Brain microvascular endothelial cell (primary cell): ENCODE results near the gene VPS36.

Experiments used
- DNase-seq: peaks from one replicate; pipeline ENCODE4 v3.0.0-alpha.2; 2020
- H3K27ac ChIP-seq: fragments of 250-450 bp; sonication (Bioruptor Pico); 2 replicates; pipeline ENCODE4 v1.5.1; 2020; ENCODE audit warnings: mild to moderate bottlenecking, moderate library complexity
- H3K27me3 ChIP-seq: fragments of 250-450 bp; sonication (Bioruptor Pico); replicated peaks from 2 replicates; pipeline ENCODE4 v1.5.1; 2020; ENCODE audit warnings: mild to moderate bottlenecking
- H3K36me3 ChIP-seq: fragments of 250-450 bp; sonication (Bioruptor Pico); replicated peaks from 2 replicates; pipeline ENCODE4 v1.5.1; 2020; ENCODE audit warnings: mild to moderate bottlenecking
- H3K4me3 ChIP-seq: 2 replicates; pipeline ENCODE4 v1.5.1; 2011; ENCODE audit warnings: low read depth, mild to moderate bottlenecking, control low read depth, low read length, moderate library complexity
- CTCF ChIP-seq: IDR thresholded peaks from 2 replicates; pipeline ENCODE4 v1.5.1; 2011; ENCODE audit warnings: low read depth, mild to moderate bottlenecking, moderate library complexity, low read length, control low read depth, inconsistent platforms; ENCODE audit errors: missing control alignments
- in situ Hi-C: cut with HindIII; loops from 2 replicates; pipeline ENCODE4 v1.10.0; 2017; ENCODE audit warnings: low sequenced_read_pairs, low pct_ligation_motif_present

VPS36 gene

GRCh38 chr13:52393572-52394357 is 56.7 kb downstream of the VPS36 start:
- no peak for DNase-seq
- no peaks in the 10 kb centered on the region for H3K36me3 ChIP-seq
- no peak overlapping the region for H3K4me3 ChIP-seq
- H3K27me3 ChIP-seq = no peaks in the 10 kb centered on the region
- in situ Hi-C loops = no loop called here
- H3K27ac ChIP-seq = no peak overlapping the region
- TF ChIP-seq CTCF = no peak

DNA sequence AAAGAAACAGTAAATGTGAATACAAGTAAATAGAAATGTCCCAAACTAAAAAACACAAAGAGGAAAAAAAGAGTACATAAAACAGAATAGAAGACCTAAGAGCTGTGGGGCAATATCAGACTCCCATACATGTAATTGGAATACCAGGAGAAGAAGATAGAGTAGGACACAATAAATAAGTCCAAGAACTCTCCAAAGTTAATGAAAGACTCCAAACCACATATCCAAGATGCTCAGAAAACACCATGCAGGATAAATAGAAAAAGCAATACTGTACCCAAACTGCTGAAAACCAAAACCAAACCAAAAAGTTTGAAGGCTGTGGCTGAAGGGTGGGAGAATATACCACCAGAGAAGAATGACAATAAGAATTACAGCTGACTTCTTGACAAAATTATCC is 62.7 kb downstream of the VPS36 start:
- no peak for DNase-seq
- H3K36me3 ChIP-seq = no peaks in the 10 kb centered on the region
- H3K27ac ChIP-seq = no peak overlapping the region
- no peak overlapping the region for H3K4me3 ChIP-seq
- in situ Hi-C loops = no loop called here
- no peaks in the 10 kb centered on the region for H3K27me3 ChIP-seq
- no peak for TF ChIP-seq CTCF

GRCh38 chr13:52385870-52386269 is 64.6 kb downstream of the VPS36 start:
- no peaks in the 10 kb centered on the region for H3K36me3 ChIP-seq
- DNase-seq = no peak
- no peak overlapping the region for H3K27ac ChIP-seq
- TF ChIP-seq CTCF = no peak
- H3K27me3 ChIP-seq = no peaks in the 10 kb centered on the region
- no peak overlapping the region for H3K4me3 ChIP-seq
- in situ Hi-C loops = no loop called here

DNA sequence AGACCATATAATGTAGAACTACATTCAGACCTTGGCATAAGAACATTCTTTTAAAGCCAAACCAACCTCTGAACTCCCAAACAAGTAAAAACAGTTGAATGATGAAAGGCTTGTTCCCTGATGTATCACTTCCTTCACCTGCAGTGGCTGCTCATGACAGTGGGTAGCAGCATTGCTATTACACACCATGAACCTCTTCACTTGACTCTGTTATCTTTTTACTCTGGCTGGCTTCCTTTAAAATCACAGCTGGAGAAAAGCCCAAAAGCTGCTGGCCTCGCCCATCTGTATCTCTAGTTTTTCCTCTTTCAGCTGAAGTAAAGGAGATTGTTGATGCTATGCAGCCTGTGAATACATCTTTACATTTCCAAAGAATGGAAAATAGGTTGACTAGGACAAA is 67.1 kb downstream of the VPS36 start:
- in situ Hi-C loops = no loop called here
- no peak for TF ChIP-seq CTCF
- Histone ChIP-seq H3K4me3 (no peak overlapping the region), H3K27ac (no peak overlapping the region), H3K36me3 (no peaks in the 10 kb centered on the region), H3K27me3 (no peaks in the 10 kb centered on the region)
- no peak for DNase-seq

- TF ChIP-seq CTCF = no peak
- Histone ChIP-seq H3K4me3 (no peak overlapping the region), H3K27me3 (no peaks in the 10 kb centered on the region), H3K36me3 (no peaks in the 10 kb centered on the region), H3K27ac (no peak overlapping the region)
- no peak for DNase-seq
- in situ Hi-C loops = no loop called here
Observed at GRCh38 chr13:52378312-52378711, 72.1 kb downstream of the VPS36 start.

GRCh38 chr13:52377898-52378297 is 72.5 kb downstream of the VPS36 start:
- DNase-seq = no peak
- Histone ChIP-seq H3K27ac (no peak overlapping the region), H3K36me3 (no peaks in the 10 kb centered on the region), H3K4me3 (no peak overlapping the region), H3K27me3 (no peaks in the 10 kb centered on the region)
- in situ Hi-C loops = no loop called here
- no peak for TF ChIP-seq CTCF
